WERI-Rb-1 (cell line): ENCODE measurements around the gene NDST1.

ENCODE experiments used
- DNase-seq: peaks from one replicate; pipeline ENCODE4 v3.0.0-alpha.2; 2020
- H3K27ac ChIP-seq: fragments of 250-450 bp; sonication (Bioruptor Pico); 2 replicates; pipeline ENCODE4 v1.5.1; 2020; ENCODE audit warnings: mild to moderate bottlenecking, moderate library complexity
- H3K27me3 ChIP-seq: fragments of 250-450 bp; sonication (Bioruptor Pico); 2 replicates; pipeline ENCODE4 v1.5.1; 2021; ENCODE audit warnings: mild to moderate bottlenecking, low read depth, moderate library complexity; ENCODE audit not compliant: insufficient read depth, severe bottlenecking
- H3K36me3 ChIP-seq: fragments of 250-450 bp; sonication (Bioruptor Pico); 2 replicates; pipeline ENCODE4 v1.5.1; 2020; ENCODE audit warnings: mild to moderate bottlenecking, moderate library complexity
- H3K4me3 ChIP-seq: 2 replicates; pipeline ENCODE4 v1.5.1; 2011; ENCODE audit warnings: low read depth, mild to moderate bottlenecking, control low read depth, low read length
- H3K9me3 ChIP-seq: fragments of 250-450 bp; sonication (Bioruptor Pico); 2 replicates; pipeline ENCODE4 v1.5.1; 2021; ENCODE audit warnings: mild to moderate bottlenecking, moderate library complexity; ENCODE audit not compliant: severe bottlenecking
- CTCF ChIP-seq: IDR thresholded peaks from 2 replicates; pipeline ENCODE4 v1.5.1; 2011; ENCODE audit warnings: low read depth, mild to moderate bottlenecking, control low read depth, inconsistent platforms, low read length

Gene NDST1

GRCh38 chr5:150525163-150525562, 17.2 kb downstream of the NDST1 start:
- DNase-seq = no peak
- Histone ChIP-seq H3K4me3 (no peak overlapping the region), H3K27me3 (no peaks in the 10 kb centered on the region), H3K9me3 (no peaks in the 10 kb centered on the region), H3K36me3 (peaks cover 29% of the 10 kb centered on the region), H3K27ac (no peak overlapping the region)
- no peak for TF ChIP-seq CTCF

GRCh38 chr5:150525781-150526180, 17.9 kb downstream of the NDST1 start:
- no peaks in the 10 kb centered on the region for H3K9me3 ChIP-seq
- H3K4me3 ChIP-seq = no peak overlapping the region
- no peak for TF ChIP-seq CTCF
- no peak overlapping the region for H3K27ac ChIP-seq
- no peaks in the 10 kb centered on the region for H3K27me3 ChIP-seq
- peaks cover 29% of the 10 kb centered on the region for H3K36me3 ChIP-seq
- no peak for DNase-seq

- no peaks in the 10 kb centered on the region for H3K27me3 ChIP-seq
- DNase-seq = no peak
- TF ChIP-seq CTCF = no peak
- no peak overlapping the region for H3K27ac ChIP-seq
- peaks cover 25% of the 10 kb centered on the region for H3K36me3 ChIP-seq
- H3K4me3 ChIP-seq = no peak overlapping the region
- no peaks in the 10 kb centered on the region for H3K9me3 ChIP-seq
Measured at GRCh38 chr5:150527038-150527437, 19.1 kb downstream of the NDST1 start.

GRCh38 chr5:150527808-150528207, 19.9 kb downstream of the NDST1 start:
- Histone ChIP-seq H3K27me3 (no peaks in the 10 kb centered on the region), H3K27ac (no peak overlapping the region), H3K36me3 (peaks cover 31% of the 10 kb centered on the region), H3K4me3 (no peak overlapping the region), H3K9me3 (no peaks in the 10 kb centered on the region)
- DNase-seq = no peak
- no peak for TF ChIP-seq CTCF

GRCh38 chr5:150528924-150529546, 21.1 kb downstream of the NDST1 start:
- no peak for DNase-seq
- no peak overlapping the region for H3K4me3 ChIP-seq
- no peaks in the 10 kb centered on the region for H3K27me3 ChIP-seq
- peaks cover 34% of the 10 kb centered on the region for H3K36me3 ChIP-seq
- no peak for TF ChIP-seq CTCF
- no peaks in the 10 kb centered on the region for H3K9me3 ChIP-seq
- peak overlapping the region; percentile 11; the same call in 1 of the 2 replicates for H3K27ac ChIP-seq

- H3K27me3 ChIP-seq = no peaks in the 10 kb centered on the region
- H3K27ac ChIP-seq = peak overlapping the region; percentile 52
- H3K9me3 ChIP-seq = no peaks in the 10 kb centered on the region
- DNase-seq = peak; percentile 44
- H3K4me3 ChIP-seq = no peak overlapping the region
- peaks cover 38% of the 10 kb centered on the region for H3K36me3 ChIP-seq
- TF ChIP-seq CTCF = no peak
Measured at GRCh38 chr5:150529555-150529954, 21.6 kb downstream of the NDST1 start.
